HepG2 (cell line): ENCODE data around the gene PLPPR3.

Experiments
- EZH2 ChIP-seq: conservative IDR thresholded peaks from 2 replicates; pipeline ENCODE4 v1.6.1; 2012; ENCODE audit warnings: mild to moderate bottlenecking, low read depth, low read length, moderate library complexity
- FOSL1 ChIP-seq: sonication (generic); formaldehyde crosslinking; IDR thresholded peaks from 2 replicates; pipeline ENCODE4 v1.9.0; 2021; ENCODE audit warnings: missing genetic modification reagents, borderline replicate concordance
- POLR2AphosphoS5 ChIP-seq: IDR thresholded peaks from 2 replicates; pipeline ENCODE4 v1.6.1; 2012; ENCODE audit warnings: low read depth, low read length
- SMARCC2 ChIP-seq: fragments of 450-650 bp; IDR thresholded peaks from 2 replicates; pipeline ENCODE4 v1.6.1; 2017; ENCODE audit warnings: antibody characterized with exemption, mild to moderate bottlenecking
- SNAI1 ChIP-seq: sonication (generic); formaldehyde crosslinking; IDR thresholded peaks from 2 replicates; pipeline ENCODE4 v1.5.0; 2020; ENCODE audit warnings: mild to moderate bottlenecking, missing genetic modification reagents, borderline replicate concordance
- TARDBP ChIP-seq: sonication (generic); formaldehyde crosslinking; IDR thresholded peaks from 2 replicates; pipeline ENCODE4 v1.8.0; 2022; ENCODE audit warnings: mild to moderate bottlenecking, missing genetic modification reagents
- TCF12 ChIP-seq, 2 experiments: fragments of 450-650 bp in 1 of 2; sonication (generic) in 1 of 2; formaldehyde crosslinking in 1 of 2; IDR thresholded peaks; 2 replicates each; pipeline versions ENCODE4 v1.6.1 to v1.8.0; 2017 to 2022; ENCODE audit warnings: antibody characterized with exemption in 1 of 2, mild to moderate bottlenecking in 1 of 2, missing genetic modification reagents in 1 of 2, moderate library complexity in 1 of 2
- ZBTB7A ChIP-seq: sonication (generic); formaldehyde crosslinking; IDR thresholded peaks from 2 replicates; pipeline ENCODE4 v1.8.0; 2022; ENCODE audit warnings: mild to moderate bottlenecking, missing genetic modification reagents
- ZNF543 ChIP-seq: sonication (generic); formaldehyde crosslinking; IDR thresholded peaks from 2 replicates; pipeline ENCODE4 v1.4.0; 2020; ENCODE audit warnings: mild to moderate bottlenecking, missing genetic modification reagents
- ZNF788 ChIP-seq: sonication (generic); formaldehyde crosslinking; IDR thresholded peaks from 2 replicates; pipeline ENCODE4 v1.5.0; 2020; ENCODE audit warnings: mild to moderate bottlenecking, missing genetic modification reagents, borderline replicate concordance
- TF ChIP-seq, protein P1 (sequence below): sonication (generic); formaldehyde crosslinking; IDR thresholded peaks from 2 replicates; pipeline ENCODE4 v1.8.0; 2022; ENCODE audit warnings: mild to moderate bottlenecking, missing genetic modification reagents
- TF ChIP-seq, protein P2 (sequence below), 2 experiments: IDR thresholded peaks; 2 replicates each; pipeline ENCODE4 v1.6.1; 2011 to 2012; ENCODE audit warnings: low read length in 2 of 2, borderline replicate concordance in 1 of 2, low read depth in 1 of 2, mild to moderate bottlenecking in 1 of 2, moderate library complexity in 1 of 2
- TF ChIP-seq, protein P3 (sequence below): sonication (generic); formaldehyde crosslinking; IDR thresholded peaks from 2 replicates; pipeline ENCODE4 v1.5.0; 2020; ENCODE audit warnings: mild to moderate bottlenecking, missing genetic modification reagents, moderate library complexity

DNA sequence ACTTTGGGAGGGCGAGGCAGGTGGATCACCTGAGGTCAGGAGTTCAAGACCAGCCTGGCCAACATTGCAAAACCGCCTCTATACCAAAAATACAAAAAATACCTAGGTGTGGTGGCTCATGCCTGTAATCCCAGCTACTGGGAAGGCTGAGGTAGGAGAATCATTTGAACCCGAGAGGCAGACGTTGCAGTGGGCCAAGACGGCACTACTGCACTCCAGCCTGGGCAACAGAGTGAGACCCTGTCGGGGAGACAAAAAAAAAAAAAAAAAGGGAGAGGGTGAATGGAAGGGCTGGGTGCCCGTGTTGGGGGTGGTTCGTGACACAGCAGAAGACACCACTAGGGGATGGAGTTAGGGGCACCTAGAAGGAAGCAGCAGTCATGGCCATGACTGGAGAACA, 48.6 kb upstream of the PLPPR3 start:
- TF ChIP-seq, protein P1, sequence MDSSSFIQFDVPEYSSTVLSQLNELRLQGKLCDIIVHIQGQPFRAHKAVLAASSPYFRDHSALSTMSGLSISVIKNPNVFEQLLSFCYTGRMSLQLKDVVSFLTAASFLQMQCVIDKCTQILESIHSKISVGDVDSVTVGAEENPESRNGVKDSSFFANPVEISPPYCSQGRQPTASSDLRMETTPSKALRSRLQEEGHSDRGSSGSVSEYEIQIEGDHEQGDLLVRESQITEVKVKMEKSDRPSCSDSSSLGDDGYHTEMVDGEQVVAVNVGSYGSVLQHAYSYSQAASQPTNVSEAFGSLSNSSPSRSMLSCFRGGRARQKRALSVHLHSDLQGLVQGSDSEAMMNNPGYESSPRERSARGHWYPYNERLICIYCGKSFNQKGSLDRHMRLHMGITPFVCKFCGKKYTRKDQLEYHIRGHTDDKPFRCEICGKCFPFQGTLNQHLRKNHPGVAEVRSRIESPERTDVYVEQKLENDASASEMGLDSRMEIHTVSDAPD (CRISPR knock-in tag) = no peak
- TF ChIP-seq, protein P2, sequence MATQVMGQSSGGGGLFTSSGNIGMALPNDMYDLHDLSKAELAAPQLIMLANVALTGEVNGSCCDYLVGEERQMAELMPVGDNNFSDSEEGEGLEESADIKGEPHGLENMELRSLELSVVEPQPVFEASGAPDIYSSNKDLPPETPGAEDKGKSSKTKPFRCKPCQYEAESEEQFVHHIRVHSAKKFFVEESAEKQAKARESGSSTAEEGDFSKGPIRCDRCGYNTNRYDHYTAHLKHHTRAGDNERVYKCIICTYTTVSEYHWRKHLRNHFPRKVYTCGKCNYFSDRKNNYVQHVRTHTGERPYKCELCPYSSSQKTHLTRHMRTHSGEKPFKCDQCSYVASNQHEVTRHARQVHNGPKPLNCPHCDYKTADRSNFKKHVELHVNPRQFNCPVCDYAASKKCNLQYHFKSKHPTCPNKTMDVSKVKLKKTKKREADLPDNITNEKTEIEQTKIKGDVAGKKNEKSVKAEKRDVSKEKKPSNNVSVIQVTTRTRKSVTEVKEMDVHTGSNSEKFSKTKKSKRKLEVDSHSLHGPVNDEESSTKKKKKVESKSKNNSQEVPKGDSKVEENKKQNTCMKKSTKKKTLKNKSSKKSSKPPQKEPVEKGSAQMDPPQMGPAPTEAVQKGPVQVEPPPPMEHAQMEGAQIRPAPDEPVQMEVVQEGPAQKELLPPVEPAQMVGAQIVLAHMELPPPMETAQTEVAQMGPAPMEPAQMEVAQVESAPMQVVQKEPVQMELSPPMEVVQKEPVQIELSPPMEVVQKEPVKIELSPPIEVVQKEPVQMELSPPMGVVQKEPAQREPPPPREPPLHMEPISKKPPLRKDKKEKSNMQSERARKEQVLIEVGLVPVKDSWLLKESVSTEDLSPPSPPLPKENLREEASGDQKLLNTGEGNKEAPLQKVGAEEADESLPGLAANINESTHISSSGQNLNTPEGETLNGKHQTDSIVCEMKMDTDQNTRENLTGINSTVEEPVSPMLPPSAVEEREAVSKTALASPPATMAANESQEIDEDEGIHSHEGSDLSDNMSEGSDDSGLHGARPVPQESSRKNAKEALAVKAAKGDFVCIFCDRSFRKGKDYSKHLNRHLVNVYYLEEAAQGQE (IDR thresholded peaks at IDR 0.05; ENCODE audit: borderline replicate concordance in 1 of 2, low read depth in 1 of 2, low read length in 2 of 2) = no peak
- TF ChIP-seq POLR2AphosphoS5 = no peak
- TF ChIP-seq, protein P3, sequence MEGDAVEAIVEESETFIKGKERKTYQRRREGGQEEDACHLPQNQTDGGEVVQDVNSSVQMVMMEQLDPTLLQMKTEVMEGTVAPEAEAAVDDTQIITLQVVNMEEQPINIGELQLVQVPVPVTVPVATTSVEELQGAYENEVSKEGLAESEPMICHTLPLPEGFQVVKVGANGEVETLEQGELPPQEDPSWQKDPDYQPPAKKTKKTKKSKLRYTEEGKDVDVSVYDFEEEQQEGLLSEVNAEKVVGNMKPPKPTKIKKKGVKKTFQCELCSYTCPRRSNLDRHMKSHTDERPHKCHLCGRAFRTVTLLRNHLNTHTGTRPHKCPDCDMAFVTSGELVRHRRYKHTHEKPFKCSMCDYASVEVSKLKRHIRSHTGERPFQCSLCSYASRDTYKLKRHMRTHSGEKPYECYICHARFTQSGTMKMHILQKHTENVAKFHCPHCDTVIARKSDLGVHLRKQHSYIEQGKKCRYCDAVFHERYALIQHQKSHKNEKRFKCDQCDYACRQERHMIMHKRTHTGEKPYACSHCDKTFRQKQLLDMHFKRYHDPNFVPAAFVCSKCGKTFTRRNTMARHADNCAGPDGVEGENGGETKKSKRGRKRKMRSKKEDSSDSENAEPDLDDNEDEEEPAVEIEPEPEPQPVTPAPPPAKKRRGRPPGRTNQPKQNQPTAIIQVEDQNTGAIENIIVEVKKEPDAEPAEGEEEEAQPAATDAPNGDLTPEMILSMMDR (CRISPR knock-in tag) = no peak
- TF ChIP-seq TARDBP (CRISPR knock-in tag) = no peak
- TF ChIP-seq ZBTB7A (CRISPR knock-in tag) = no peak
- no peak for TF ChIP-seq SNAI1
- TF ChIP-seq EZH2 = no peak
- no peak for TF ChIP-seq FOSL1 (CRISPR knock-in tag)
- no peak for TF ChIP-seq ZNF543 (CRISPR knock-in tag)
- TF ChIP-seq SMARCC2 = no peak
- TF ChIP-seq ZNF788 = no peak
- no peak for TF ChIP-seq TCF12 (IDR thresholded peaks at IDR 0.05)
- no peak for TF ChIP-seq TCF12 (CRISPR knock-in tag; IDR thresholded peaks at IDR 0.05)
